NCI-H1930 (cell line): Measurements from ENCODE around the gene IGFBP5.

Experiments
- DNase-seq, 2 experiments: peaks; one replicate each; lab custom pipeline; 2025; lab: John Stamatoyannopoulos, UW

IGFBP5 gene

DNA sequence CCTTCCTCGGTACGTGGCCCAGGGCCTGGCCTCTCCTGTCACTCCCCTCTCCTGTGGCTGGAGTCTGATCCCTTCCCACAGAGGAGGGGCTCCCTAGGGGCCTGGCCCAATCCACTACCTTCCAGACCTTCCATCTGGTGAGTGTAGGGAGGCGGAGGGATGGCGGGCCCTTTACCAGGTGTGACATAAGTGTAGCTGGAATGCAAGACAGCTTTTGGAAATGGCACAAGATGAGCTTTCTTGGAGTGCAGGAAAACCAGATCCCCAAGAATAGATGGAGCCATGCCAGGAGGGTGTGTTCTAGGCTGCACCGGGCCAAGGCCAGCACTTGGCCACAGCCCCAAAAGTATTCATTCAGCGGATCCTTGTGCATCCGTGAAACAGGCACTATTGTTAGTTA, 30.1 kb downstream of the IGFBP5 start:
- DNase-seq = no peak

DNA sequence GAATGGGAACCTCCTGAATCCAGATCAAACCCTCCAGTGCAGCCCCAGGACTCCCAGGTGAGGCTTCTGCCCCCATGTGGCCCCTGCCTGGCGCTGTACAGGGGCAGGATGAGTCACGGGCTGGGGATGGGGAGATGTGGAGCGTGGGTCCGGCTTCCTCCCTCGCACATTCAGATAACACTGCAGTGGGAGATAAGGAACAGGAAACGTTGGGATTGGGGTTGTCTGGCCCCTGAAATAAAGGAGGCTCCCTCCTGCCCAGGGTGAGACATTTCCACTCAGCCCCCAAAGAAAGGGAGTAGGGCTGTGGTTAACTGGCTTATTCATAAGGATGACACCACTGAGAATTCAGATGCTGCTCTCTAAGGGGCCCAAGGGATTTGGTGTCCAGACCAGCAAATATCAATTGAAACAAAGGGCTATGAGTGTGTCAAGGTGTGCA, 30.7 kb downstream of the IGFBP5 start:
- no peak for DNase-seq

DNA sequence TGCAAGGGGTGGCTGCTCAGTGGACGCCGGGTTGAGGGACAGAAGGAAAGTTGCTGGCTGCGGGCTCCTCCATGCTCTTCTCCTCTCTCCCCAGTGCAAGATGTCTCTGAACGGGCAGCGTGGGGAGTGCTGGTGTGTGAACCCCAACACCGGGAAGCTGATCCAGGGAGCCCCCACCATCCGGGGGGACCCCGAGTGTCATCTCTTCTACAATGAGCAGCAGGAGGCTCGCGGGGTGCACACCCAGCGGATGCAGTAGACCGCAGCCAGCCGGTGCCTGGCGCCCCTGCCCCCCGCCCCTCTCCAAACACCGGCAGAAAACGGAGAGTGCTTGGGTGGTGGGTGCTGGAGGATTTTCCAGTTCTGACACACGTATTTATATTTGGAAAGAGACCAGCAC, 31.5 kb downstream of the IGFBP5 start:
- no peak for DNase-seq

DNA sequence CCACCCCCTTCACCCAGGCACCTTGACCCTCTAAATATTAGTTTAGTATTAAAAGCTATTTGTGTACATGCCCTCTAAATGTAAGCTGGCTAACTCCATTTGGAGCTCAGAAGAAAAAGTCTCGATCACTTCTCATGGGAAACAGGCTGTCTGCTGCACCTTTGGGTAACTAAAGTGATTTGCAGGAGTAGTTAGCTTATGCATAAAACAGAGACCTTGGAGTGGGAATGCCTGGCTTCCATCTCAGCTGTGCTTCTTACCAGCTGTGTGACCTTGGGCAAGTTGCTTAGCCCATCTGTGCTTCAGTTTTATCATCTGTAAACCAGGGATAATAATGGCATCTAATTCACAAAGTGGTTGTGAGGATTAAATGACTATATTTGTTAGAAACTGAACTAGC, 32.2 kb downstream of the IGFBP5 start:
- DNase-seq = no peak

DNA sequence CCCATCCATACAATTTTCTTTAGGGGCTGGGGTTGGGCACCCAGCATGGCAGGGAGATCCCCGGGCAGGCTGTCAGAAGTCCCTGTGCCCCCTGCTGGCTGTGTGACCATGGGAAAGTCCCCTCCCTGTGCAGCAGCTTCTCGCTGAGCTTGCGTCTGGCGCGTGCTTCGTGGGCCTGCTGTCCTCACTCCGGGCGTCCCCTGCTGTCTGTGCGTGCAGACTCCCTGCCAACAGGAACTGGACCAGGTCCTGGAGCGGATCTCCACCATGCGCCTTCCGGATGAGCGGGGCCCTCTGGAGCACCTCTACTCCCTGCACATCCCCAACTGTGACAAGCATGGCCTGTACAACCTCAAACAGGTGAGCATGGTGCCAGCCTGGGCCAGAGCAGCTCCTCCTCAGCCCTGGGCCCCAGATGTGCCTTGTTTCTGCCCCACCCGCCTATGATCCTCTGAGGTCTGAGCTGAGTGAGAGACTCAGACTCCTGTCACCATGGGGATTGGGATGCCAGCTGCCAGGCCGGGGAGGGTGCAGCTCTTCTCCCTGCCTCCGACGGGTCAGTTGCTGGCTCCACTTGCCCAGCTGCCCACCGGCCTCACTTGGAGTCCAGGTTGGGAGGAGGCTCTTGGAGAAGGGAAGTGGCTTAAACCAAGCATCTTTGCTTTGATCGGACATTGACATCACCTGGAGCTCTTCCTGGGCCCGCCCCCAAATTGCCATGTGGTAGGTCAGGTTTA, 33.5 kb downstream of the IGFBP5 start:
- DNase-seq = no peak

DNA sequence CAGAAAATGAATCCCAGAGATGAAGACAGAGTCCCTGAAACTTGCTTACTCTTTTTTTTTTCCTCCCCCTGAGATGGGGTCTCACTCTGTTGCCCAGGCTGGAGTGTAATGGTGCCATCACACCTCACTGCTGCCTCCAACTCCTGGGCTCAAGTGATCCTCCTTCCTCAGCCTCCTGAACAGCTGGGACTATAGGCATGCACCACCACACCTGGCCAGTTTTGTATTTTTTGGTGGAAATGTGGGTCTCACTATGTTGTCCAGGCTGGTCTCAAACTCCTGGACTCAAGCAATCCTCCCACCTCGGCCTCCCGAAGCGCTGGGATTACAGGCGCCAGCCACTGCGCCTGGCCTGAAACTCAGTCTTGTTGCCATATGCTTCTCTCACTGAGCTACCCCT, 34.3 kb downstream of the IGFBP5 start:
- no peak for DNase-seq

DNA sequence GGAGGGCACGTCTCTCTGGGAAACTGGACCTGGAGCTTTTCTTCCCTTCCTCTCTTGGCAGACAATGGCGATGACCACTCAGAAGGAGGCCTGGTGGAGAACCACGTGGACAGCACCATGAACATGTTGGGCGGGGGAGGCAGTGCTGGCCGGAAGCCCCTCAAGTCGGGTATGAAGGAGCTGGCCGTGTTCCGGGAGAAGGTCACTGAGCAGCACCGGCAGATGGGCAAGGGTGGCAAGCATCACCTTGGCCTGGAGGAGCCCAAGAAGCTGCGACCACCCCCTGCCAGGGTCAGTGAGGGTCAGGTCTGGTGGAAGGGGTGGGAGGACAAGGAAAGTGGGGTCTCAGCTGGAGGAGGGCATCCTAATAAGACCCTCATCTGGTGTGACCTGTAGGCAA, 34.9 kb downstream of the IGFBP5 start:
- no peak for DNase-seq

DNA sequence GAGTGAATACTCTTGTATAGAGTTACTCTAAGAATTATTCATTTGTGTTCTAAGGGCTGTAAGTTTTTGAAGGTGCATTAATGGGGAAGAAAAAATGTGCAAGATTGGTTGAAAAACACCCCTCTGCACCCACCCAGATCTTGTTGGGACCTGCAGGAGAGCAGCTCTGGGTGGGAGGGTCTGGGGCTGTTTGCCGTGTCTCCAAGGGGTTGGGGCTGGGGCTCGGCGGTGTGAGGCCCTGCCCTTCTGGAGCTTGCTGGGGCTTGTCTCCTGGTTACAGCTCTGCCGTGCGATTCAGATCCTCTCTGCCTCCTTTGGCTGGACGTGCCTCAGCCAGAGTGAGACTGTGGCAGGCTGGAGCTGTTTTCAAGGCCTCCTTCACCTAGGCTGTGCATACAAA, 36.1 kb downstream of the IGFBP5 start:
- DNase-seq = no peak

DNA sequence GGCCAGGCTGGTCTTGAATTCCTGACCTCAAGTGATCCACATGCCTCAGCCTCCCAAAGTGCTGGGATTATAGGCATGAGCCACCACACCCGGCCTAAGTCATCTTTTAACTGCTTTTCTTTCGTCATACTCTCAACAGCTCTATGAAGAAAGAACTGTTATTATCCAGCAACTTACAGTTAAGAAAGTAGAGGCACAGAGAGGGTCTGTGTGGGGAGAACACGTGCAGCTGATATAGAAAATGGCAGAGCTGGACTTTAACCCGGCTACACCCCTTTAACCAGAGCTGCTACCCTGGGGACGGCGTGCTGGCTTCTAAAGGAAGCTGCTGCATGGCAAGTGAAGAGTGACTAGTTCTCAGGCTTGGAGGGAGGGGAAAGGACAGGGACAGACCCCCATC, 36.6 kb downstream of the IGFBP5 start:
- DNase-seq = no peak

DNA sequence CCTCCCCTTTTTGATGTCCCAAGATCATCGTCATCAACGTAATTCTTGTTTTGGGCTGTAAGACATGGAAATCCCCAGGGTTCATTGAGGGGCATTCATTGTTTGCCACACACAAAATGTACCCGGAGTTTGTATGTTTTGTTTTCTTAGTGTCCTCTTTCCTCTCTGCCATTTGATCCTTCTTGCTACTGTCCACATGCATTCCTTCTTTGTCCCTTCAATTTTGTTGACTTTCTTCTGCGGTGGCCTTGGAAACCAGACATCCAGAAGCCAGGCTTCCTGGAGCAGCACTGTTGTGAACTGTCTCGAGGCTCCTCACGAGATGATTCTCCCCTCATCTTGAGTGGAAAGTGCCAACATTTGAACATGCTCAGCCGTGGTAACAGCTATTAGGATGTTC, 37.4 kb downstream of the IGFBP5 start:
- DNase-seq = peak in 1 of 2 experiments; percentile 29

DNA sequence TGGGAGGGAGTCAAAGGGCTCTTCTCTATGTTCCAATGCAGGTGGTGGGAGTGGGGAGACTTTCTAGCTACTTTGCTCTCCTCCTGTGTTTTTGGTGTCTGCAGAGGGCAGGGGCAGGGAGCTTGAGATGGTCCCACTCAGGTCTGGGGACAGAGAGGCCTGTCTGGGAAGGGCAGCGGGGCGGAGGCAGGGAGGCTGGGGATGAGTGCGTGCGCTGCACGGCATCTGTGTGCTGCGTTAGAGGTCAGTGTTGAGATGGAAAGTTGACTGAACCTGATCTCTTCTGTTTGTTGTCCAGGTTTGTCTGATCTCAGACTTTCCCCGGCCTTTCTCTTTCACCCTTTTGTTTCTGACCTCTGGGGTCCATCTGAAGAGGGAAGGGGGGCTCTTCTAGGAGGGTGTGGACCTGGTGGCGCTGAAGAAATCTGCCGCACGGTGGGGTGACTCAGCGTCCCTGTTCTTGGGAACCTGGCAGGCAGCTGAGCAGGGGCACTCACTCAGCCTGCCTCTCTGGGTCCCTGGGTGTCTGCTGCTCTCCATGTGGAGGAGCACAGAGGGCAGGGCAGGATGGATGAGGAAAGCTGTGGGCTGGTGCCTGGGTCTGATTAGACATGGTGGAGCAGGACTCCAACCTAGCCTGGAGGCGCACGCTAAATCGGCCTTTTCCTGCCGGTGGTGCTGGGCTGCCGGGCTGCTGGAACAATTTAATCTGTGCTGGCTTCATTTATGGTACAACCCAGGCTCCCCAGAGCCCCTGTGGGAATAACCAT, 38.1 kb downstream of the IGFBP5 start:
- DNase-seq = no peak

DNA sequence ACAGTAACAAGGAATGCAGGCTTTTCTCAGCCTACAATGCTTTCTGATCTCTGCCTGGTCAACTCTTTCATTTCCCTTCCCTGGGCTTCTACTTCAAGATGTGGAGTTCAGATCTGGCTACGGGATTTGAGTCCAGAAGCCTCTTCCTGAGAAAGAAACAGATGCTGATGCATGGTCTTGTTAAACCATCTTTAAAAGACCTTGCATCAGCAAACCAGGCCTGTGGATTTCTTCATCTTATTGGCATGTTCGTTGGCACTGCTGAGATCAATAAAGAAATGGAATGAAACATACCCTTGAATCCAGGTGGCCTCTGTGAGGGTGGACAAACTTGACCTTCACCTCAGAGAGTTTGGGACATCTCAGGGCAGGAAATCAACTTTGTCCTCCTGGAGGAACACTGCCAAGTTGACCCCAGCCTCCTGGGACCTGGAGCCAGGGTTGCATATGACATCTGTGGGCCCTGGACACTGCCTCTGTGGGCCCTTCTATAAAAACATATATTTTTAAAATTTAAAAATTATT, 40.8 kb downstream of the IGFBP5 start:
- no peak for DNase-seq

DNA sequence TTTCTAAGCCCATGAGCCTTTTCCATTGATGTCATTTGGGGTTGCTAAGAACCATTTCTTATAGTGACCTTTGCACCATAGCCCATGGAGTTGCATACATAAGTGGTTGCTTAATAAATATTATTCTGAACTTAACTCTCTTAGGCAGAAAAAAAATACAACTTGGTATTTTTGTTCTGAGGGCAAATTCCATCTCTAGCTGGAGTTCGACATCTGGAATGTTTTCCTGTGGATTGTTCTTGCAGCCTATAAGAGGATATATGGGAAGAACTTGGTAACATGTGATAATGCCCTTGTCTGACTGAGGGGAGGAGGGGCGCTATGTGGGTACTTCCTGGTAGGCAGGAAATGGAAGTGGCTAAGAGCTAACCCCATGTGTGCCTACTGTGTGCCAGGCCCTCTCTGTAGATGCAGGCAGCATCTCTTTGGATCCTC, 41.4 kb downstream of the IGFBP5 start:
- DNase-seq = no peak

DNA sequence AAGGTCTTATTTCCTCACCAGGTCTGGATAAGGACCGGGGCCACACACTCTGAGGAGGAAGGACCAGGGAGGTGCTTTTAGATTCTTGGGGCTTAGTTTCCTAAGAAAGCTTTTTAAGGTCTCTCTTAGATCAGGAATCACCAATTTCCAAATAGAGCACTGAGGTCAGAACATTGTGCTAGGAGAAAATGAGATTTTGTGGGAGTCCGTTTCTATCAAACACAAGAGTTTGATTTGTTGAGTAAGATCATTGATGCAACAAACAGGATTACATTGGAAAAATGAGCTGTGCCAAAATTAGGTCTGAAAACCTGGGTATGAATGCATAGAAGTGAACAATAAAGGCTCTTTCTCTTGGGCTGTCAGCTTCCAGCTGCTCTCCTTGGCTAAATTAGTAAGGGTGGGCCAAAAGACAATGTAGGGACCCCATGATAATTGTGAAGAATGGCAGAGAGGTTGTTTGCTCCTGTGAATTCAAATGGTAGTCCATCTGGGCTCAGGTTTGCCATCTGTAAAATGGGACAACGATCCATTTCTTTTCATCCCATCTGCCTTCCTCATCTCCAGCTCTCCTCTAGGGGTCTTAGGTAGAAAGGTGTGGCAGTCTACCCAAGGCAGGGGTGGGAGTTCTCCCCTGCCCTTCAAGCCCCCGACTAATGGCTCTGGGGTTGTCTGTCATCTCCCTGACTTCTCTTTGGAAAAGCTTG, 42.1 kb downstream of the IGFBP5 start:
- no peak for DNase-seq

DNA sequence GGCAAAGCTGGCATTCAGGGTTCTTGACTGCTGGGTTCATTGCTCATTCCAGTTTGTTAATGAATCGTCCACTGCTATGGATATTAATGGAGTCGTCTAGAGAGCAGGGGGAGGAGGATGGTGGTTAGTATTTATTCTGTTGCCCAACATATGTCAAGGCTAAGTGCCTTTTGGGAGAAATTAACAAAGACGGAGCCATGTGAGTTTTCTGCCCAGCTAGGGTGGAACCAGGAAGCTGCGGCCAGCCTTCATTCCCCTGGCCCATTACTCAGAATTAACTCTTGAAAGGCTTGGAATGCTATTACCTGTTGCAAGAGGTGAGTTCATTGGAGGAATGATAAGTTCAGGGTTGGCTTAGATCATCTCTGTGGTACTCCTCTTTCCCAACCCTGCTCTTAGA, 42.8 kb downstream of the IGFBP5 start:
- no peak for DNase-seq

DNA sequence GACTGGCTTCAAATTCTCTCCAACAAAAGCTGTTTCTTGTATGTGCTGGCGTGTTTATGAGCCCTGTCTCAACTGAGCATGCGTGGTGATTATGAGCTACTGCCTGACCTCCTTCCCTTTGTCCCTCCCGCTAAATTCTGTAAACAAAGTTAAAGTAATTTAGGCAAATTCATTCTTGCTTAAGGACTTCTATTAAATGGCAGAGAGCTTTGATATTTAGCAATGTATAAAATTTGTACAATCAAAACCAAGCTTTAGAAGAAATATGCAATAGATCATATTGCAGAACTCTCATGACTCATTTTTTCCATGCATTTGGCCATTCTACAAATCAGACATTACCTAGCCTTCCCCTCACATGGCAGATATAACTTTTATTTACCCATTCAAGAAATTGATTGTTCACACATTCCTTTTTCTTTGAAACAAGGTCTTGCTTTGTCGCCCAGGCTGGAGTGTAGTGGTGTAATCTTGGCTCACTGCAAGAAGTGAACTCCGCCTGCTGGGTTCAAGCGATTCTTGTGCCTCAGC, 43.9 kb downstream of the IGFBP5 start:
- no peak for DNase-seq

DNA sequence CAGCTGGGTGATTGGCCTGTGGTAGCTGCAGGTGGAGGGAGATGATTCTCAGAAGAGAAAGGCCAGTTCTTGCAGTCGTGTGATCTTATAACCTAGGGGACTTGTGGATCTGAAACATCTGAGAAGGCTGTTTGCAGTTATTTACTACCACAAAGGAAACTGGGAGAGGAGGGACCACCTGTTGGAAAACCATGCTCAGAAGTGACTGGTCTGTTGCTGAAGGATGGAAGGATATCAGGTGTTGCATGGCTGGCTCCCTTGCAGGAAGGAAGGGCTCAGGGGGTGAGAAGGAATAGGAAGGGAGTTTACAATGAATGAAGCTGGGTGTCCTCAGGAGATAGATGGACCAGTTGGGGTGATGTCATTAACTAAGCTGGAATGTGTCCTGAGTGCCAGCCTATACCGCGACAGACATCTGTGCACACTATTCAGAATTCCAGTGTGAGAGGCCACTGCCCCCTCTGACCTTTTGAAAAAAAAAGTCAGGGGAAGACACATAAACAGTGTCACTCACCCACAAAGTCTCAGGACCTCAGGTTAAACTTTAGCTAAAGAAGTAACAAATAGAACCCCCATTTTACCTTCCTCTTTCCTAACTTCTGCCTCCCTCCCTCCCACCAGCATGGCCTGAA, 44.6 kb downstream of the IGFBP5 start:
- DNase-seq = no peak

DNA sequence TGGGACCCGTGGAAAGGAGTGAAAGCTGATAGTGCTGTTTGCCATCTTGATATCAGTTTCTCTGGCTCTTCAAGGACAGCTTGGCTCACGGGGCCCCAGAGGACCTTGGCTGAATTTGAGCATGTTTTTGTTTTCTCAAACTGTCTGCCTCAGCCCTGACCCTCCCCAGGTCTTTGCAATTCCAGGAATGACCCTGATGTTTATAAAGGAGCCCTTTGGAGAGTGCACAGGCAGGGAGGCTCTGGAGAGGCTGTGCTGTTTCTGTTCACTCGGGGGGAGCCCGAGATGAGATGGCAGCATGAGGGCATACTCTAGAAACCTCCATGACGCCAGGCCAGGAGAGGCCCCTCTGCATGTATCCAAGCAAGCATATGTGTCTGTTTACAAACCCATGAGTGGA, 45.8 kb downstream of the IGFBP5 start:
- DNase-seq = no peak

DNA sequence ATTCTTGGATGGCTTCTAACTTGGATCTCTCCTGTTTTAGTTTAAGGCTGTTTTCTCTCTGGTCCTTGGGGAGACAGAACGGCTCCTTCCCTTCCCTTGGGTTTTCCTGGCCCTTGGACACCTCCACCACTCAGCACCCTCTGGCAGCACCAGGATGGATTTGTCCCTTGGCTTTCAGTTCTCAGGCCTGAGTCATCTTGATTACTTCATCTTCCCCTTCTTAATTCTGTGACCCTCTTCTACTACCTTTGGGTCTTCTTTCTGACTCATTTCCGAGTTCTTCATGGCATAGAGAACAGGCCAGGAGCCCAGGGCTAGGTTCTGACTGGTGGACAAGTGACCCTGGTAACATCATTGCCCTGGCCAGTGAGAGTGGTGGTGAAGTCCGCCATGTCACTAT, 47.2 kb downstream of the IGFBP5 start:
- no peak for DNase-seq

DNA sequence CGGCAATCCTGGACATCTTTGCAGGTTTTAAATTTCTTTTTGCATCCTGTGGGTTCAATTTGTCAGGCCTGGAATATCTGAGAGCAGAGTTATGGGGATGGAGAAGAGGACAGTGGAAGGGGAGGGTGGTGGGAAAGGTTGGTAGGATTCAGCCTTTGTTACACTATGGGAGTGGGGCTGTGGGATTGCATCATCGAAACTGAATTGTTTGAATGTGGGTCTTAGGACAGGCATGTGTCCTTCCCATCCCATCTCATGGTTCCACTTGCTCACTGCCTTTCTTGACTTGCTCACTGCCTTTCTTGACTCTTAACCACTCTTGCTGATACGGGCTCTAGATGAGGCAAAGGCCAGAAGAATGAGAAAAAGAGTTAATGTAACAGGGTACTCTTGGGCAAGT, 49.2 kb downstream of the IGFBP5 start:
- no peak for DNase-seq

DNA sequence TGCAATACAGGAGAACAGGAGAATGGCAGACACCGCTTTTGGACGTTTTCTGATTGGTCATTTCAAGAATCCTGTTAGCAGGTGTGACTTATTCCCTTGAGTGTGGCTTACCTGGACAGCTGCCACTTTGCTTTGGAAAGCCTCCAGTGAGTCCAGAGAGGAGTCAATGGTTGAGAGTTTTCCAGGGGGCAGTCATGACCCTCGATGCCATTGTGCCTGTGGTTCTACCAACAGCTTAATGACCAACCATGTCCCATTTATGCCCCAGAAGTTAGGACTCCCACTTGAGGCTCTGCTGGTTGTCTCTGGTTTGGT, 49.8 kb downstream of the IGFBP5 start:
- no peak for DNase-seq
